K562 (cell line): Measurements from ENCODE around the gene SLC13A3. TPM values are rescaled to one million over a fixed set of nuclear protein-coding genes. Genes with fewer than 3 reads are reported as not detected.

Source experiments
- CCNT2 ChIP-seq: IDR thresholded peaks from 2 replicates; pipeline ENCODE4 v1.6.1; 2011; ENCODE audit warnings: borderline replicate concordance, low read depth, mild to moderate bottlenecking, moderate library complexity, mixed read lengths, low read length; ENCODE audit not compliant: insufficient read length; ENCODE audit errors: extremely low read depth
- EWSR1 ChIP-seq: fragments of 450-650 bp; IDR thresholded peaks from 2 replicates; pipeline ENCODE4 v1.6.1; 2018; ENCODE audit warnings: borderline replicate concordance, mild to moderate bottlenecking, low read depth, moderate library complexity; ENCODE audit not compliant: partially characterized antibody
- MEF2A ChIP-seq: IDR thresholded peaks from 2 replicates; pipeline ENCODE4 v1.6.1; 2011; ENCODE audit warnings: low read depth, mild to moderate bottlenecking, low read length, moderate library complexity; ENCODE audit not compliant: control insufficient read depth
- PRMT5 ChIP-seq: sonication (generic); formaldehyde crosslinking; IDR thresholded peaks from 2 replicates; pipeline ENCODE4 v1.5.0; 2020; ENCODE audit warnings: missing genetic modification reagents
- SMAD3 ChIP-seq: fragments of 450-650 bp; formaldehyde crosslinking; conservative IDR thresholded peaks from 2 replicates; pipeline ENCODE4 v1.4.0; 2020; ENCODE audit warnings: mild to moderate bottlenecking
- TARDBP ChIP-seq: fragments of 450-650 bp; IDR thresholded peaks from 2 replicates; pipeline ENCODE4 v1.6.1; 2016
- XRCC4 ChIP-seq: IDR thresholded peaks from one replicate; pipeline ENCODE4 v1.6.1; 2011; ENCODE audit not compliant: insufficient read depth, insufficient read length; ENCODE audit errors: extremely low read depth
- ZBTB26 ChIP-seq: fragments of 450-650 bp; formaldehyde crosslinking; IDR thresholded peaks from 2 replicates; pipeline ENCODE4 v1.4.0; 2022; ENCODE audit warnings: missing genetic modification characterization
- ZKSCAN8 ChIP-seq: fragments of 200-800 bp; sonication (Bioruptor generic); IDR thresholded peaks from 2 replicates; pipeline ENCODE4 v1.6.1; 2016; ENCODE audit warnings: missing genetic modification characterization, missing compliant biosample characterization
- ZNF431 ChIP-seq: sonication (generic); formaldehyde crosslinking; IDR thresholded peaks from 2 replicates; pipeline ENCODE4 v1.8.0; 2022; ENCODE audit warnings: mild to moderate bottlenecking, missing genetic modification reagents
- ZNF445 ChIP-seq: fragments of 250-450 bp; sonication (Bioruptor Pico); IDR thresholded peaks from 2 replicates; pipeline ENCODE4 v1.4.0; 2020; ENCODE audit warnings: low read depth, mild to moderate bottlenecking, moderate library complexity
- ZNF655 ChIP-seq: fragments of 250-450 bp; sonication (Bioruptor Pico); IDR thresholded peaks from 2 replicates; pipeline ENCODE4 v1.5.0; 2021
- polyA plus RNA-seq, 8 experiments: library from polyadenylated mRNA; depleted of rRNA in 4 of 8; stranded (reverse) in 5 of 8; unstranded in 3 of 8; fragments of >200 nt; fragmentation: Nextera tagmentation in 2 of 8; fragmentation: Illumina TruSeq in 1 of 8; extraction: Ambion mirVana in 2 of 8; extraction: Trizol in 1 of 8; gene quantifications; 2 replicates each; pipeline versions ENCODE4 v1.2.1 to v1.2.3, GENCODE V29; 2011 to 2014; ENCODE audit warnings: inconsistent platforms in 1 of 8, missing spikeins in 1 of 8
- total RNA-seq, 7 experiments: library from RNA; depleted of rRNA in 6 of 7; stranded (reverse); fragments of >200 nt in 6 of 7; fragmentation: Illumina TruSeq in 2 of 7; extraction: Trizol in 2 of 7; gene quantifications; 2 replicates each; pipeline versions ENCODE4 v1.2.1 to v1.2.3, GENCODE V29; 2011 to 2021; ENCODE audit warnings: low replicate concordance in 1 of 7
- TF ChIP-seq, protein P1 (sequence below): fragments of 250-450 bp; sonication (Bioruptor Pico); IDR thresholded peaks from 2 replicates; pipeline ENCODE4 v1.8.0; 2021; ENCODE audit warnings: borderline replicate concordance, mild to moderate bottlenecking, moderate library complexity; ENCODE audit not compliant: poor library complexity, severe bottlenecking
- TF ChIP-seq, protein P2 (sequence below), 2 experiments: fragments of 450-650 bp; conservative IDR thresholded peaks; 2 replicates each; pipeline ENCODE4 v1.6.1; 2017; ENCODE audit warnings: mild to moderate bottlenecking in 2 of 2, moderate library complexity in 2 of 2
- TF ChIP-seq, protein P3 (sequence below): fragments of 250-450 bp; sonication (Bioruptor Pico); IDR thresholded peaks from 2 replicates; pipeline ENCODE4 v1.5.0; 2021; ENCODE audit warnings: mild to moderate bottlenecking, moderate library complexity
- TF ChIP-seq, protein P4 (sequence below): fragments of 450-650 bp; IDR thresholded peaks from 2 replicates; pipeline ENCODE4 v1.6.1; 2016

The SLC13A3 gene
- total and polyA plus RNA-seq, 9 of the 15 experiments (the other 6 are each of a cell fraction or from before 2014, with no cell fraction given) = 5.5 to 16.4 (median 8.5) TPM

- TF ChIP-seq, protein P1, sequence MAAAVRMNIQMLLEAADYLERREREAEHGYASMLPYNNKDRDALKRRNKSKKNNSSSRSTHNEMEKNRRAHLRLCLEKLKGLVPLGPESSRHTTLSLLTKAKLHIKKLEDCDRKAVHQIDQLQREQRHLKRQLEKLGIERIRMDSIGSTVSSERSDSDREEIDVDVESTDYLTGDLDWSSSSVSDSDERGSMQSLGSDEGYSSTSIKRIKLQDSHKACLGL (CRISPR knock-in tag) = no peak
- TF ChIP-seq EWSR1 (no peak), ZNF445 (CRISPR knock-in tag) (no peak), TARDBP (no peak), XRCC4 (no peak), ZNF431 (CRISPR knock-in tag) (no peak), MEF2A (no peak), SMAD3 (CRISPR knock-in tag) (no peak), ZNF655 (no peak), ZBTB26 (CRISPR knock-in tag) (no peak), ZKSCAN8 (no peak), PRMT5 (CRISPR knock-in tag) (no peak), CCNT2 (no peak)
- TF ChIP-seq, protein P2, sequence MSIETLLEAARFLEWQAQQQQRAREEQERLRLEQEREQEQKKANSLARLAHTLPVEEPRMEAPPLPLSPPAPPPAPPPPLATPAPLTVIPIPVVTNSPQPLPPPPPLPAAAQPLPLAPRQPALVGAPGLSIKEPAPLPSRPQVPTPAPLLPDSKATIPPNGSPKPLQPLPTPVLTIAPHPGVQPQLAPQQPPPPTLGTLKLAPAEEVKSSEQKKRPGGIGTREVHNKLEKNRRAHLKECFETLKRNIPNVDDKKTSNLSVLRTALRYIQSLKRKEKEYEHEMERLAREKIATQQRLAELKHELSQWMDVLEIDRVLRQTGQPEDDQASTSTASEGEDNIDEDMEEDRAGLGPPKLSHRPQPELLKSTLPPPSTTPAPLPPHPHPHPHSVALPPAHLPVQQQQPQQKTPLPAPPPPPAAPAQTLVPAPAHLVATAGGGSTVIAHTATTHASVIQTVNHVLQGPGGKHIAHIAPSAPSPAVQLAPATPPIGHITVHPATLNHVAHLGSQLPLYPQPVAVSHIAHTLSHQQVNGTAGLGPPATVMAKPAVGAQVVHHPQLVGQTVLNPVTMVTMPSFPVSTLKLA (conservative IDR thresholded peaks at IDR 0.05) = peak in 1 of 2 experiments; percentile 43; a peak in 1 of 4 replicates
- TF ChIP-seq, protein P3, sequence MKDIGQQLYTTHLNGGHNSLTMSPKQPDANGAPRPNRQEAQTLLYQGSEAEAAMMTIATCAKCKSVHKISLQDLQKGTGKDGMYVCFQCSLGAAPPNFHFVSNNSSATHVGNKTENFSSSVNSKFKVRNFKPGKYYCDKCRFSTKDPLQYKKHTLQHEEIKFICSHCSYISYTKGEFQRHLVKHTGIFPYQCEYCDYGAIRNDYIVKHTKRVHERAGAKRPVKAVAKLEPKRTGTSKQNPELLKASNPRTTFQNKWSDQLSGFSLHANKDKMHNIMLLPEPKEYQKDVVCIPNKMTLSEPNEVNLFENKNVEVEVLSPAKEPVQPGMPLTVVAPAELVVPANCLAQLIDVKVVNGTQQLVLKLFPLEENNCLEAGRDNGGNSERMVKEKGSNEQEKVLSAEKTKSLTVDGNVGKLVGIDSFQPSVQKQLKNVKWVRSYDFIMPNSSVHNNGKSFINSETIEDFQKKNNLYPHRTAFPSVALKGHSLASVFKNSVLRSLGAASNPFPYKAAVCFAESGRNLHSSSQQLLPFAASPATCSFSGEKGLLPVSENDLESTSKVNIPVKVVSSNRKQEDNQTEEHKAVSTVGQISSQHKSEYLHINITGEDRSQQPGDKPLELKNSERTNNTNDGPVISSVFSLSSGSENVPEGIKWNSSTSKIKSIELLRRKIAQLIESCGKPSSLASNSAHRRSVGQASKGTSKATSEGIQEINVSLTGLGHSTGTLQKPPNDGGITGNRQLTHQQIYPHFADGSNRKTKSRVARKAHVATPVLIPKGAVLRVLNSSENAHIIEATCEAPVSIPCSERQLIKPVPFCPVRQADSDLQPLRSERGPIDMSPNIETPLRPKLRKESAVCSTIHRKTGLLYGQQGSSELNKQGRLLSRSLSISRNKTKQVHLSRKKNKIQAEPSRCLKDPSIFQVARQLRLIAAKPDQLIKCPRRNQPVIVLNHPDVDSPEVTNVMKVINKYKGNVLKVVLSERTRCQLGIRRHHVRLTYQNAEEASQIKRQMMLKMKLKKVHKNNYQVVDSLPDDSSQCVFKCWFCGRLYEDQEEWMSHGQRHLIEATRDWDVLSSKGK (CRISPR knock-in tag) = no peak
- TF ChIP-seq, protein P4, sequence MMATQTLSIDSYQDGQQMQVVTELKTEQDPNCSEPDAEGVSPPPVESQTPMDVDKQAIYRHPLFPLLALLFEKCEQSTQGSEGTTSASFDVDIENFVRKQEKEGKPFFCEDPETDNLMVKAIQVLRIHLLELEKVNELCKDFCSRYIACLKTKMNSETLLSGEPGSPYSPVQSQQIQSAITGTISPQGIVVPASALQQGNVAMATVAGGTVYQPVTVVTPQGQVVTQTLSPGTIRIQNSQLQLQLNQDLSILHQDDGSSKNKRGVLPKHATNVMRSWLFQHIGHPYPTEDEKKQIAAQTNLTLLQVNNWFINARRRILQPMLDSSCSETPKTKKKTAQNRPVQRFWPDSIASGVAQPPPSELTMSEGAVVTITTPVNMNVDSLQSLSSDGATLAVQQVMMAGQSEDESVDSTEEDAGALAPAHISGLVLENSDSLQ = peak; percentile 87
Observed at GRCh38 chr20:46648903-46649649, 2.2 kb downstream of the SLC13A3 start (continued).
